Colon (tissue), 2 donors: Measurements from ENCODE around the gene QRICH1.
A peak's percentile ranks its signal among the peaks of the same experiment; 100 is the strongest.

Experiments used
- FAIRE-seq: peaks from 2 replicates; lab custom pipeline; 2012; peaks lifted over from hg19 to GRCh38; lab: Jason Lieb, UNC
- donor health status: control.
- donor health status: control.

The QRICH1 gene

DNA sequence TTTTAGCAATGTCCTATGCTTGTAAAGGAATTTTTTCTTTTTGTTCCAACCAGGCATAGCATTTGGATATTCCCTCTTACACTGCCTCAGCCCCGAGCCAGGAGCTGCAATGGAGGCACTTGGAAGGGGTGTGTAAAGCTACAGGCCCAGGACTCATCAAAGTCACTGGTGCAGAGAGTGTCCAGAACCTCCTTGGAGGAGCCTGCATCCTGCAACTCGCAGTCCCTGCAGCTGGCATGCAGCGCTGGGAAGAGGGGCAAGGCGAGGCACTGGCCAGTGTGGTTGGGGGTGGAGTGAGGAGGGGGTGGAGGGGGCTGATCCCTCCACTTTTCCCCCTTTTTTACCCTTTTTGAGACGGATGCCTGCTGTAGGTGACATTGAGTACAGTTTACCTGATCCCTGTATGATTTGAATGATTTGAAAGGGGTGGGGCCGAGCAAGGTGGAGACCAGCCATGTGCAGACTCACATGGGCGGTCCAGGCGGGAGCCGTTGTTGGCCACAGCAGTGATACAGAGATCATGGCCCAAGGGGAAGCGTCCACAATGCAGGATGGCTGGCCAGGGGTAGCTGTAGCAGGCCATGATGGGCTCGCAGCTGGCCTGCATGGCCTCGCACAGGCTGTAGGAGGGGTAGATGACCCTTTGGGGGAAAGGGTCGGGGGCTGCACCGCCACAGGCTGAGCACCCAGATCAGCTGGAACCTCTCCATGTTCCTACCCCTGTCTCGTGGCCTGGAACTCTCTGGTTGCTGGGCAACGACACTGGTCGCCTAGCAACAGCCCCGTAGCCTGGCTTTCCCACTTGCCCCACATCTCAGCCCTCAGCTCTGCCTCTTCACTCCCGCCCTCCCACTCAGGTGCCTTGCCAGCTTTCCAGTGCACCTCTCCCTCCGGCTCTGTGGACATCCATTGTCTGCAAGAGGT is 95.9 kb downstream of the QRICH1 start:
- FAIRE-seq, result no peak

DNA sequence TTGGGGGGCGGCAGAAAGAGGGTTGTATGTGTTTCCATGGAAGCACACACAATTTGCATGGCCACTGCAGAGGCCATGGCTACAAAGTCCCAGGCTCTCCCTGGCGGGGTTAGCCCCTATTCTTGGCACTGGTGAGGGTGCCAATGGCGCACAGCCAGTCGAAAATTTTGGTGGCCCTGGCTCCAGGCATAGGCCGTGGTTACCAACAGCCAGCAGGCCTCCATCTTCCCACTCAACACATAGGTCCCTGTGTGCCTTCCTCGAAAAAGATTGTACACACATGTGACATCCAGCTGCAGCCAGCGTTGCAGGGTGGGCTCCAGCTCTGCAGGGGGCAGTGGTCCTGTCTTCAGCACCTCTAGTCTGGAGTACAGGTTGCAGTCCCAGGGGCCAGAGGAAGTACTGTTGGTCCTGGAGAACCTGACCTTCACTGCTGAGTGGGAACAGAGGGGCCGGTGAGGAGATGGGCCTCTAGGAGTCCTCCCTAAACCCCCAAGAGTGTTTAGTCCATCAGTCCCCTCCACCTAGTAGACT is 96.7 kb downstream of the QRICH1 start:
- FAIRE-seq, result no peak

DNA sequence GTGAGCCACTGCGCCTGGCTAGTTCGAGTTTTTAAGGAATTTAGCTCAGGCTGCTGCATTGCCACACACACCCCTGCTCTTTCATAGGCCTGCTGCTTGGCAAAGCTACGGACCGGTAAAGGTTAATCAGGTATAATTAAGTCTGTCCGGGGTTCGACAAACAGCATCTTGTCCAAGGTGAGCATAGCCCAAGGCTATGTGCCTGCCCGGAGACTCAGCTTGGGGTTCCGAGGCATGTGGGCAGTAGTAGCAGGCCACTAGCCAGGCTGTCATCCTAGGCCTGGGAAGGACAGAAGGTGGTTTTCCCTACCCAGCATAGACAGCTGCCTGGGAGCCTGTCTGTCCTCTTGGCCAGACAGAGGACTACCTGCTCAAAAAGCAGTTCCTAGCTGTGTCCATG is 97.2 kb downstream of the QRICH1 start:
- FAIRE-seq, result no peak

- FAIRE-seq, result no peak
Observed at GRCh38 chr3:48993834-48994233, 100.0 kb downstream of the QRICH1 start.

DNA sequence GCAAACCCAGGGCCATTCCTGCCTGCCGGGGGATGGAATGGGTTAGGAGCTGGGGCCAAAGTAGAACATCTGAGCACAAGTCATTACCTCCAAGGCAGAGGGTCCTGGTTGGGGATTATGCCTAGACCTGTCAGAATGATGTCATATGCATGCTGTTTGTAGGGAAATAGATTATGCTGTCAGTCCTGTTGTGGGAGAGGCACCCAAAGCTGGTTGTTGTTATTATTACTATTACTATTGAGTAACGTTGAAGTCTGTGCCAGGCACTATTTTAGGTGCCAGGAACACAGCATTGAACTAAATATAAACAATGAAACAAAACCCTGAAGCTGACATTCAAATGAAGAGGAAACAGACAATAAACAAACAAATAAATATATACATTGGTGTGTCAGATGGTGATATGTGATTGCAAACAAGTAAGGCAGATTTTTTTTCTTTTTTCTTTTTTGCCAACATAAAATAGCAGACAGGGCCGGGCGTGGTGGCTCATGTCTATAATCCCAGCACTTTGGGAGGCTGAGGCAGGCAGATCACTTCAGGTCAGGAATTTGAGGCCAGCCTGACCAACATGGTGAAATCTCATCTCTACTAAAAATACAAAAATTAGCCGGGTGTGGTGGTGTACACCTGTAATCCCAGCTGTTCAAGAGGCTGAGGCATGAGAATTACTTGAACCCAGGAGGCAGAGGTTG is 101.9 kb downstream of the QRICH1 start:
- no peak for FAIRE-seq

DNA sequence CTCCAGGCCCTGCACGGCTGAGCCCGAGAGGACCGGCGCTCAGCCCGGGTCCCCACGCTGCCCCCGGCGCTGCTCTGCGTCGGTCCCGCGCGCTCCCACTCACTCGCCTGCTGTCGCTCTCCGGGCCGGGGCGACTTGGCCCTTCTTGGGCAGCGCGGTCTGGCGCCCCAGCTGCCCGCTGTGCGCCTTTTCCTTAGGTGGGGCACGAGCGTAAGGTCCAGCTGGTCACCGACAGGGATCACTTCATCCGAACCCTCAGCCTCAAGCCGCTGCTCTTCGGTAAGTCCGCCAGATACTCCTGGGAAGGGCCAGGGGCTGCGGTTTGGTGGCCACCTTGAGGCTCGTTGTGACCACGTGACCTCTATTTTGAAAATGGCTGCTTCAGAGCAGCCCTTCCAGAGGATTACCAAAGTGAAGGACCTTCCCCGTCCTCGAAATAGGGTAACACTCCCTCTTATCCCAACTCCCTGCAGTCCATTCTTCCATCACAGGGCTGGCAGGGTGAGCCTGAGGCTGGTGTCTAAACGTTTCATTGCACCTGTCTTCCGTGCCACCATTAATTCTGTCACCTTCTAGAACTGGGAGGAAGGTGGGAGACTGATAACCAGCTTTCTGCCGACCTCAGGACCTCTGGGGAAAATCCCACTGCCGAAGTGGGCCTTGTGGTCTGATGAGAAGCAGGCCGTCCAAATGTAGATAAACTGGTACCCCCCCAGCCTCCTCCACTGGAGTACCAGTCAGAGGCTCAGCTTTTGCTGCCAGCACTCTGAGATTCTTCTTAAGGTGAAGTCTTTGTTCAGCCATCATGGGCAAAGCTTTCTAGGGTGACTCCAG is 103.0 kb downstream of the QRICH1 start:
- no peak for FAIRE-seq

- no peak for FAIRE-seq
Observed at GRCh38 chr3:48989796-48990635, 103.9 kb downstream of the QRICH1 start, which contains the start of gene P4HTM. P4HTM (plus strand) TSS chr3:48990241; CDS start chr3:48990257, 16 bp downstream.

DNA sequence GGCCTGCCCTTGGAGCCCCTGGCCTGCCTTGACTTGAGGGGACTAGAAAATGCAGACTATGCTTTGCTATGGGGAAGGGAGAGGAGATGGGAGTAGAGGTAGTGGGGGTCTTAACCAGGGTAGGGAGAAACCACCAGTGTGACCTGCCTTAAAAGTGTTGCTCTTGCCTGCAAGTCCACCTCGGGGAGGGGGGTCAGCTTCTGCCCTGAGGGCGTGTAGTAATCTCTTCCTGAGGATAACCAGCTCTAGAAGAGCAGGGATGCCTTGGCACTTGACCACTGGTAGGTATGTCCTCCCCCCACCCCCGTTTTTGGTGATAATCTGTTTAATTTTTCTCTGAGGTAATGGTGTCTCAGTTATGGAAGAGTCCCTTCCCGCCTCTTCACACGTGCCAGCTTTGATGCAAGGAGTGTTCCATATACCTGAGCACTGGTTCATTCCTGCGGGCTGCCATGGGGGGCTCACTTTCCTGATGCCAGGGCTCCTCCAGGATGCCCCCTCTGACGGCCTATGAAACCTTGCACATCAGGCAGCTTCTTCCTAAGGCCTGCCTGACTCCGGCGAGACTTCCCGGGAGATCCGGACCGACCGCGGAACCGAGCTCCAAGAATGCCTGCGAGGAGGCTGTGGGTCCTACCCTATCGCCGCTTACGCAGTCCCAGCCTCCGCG is 104.6 kb downstream of the QRICH1 start:
- no peak for FAIRE-seq

- no peak for FAIRE-seq
Observed at GRCh38 chr3:48985831-48986376, 108.0 kb downstream of the QRICH1 start.

DNA sequence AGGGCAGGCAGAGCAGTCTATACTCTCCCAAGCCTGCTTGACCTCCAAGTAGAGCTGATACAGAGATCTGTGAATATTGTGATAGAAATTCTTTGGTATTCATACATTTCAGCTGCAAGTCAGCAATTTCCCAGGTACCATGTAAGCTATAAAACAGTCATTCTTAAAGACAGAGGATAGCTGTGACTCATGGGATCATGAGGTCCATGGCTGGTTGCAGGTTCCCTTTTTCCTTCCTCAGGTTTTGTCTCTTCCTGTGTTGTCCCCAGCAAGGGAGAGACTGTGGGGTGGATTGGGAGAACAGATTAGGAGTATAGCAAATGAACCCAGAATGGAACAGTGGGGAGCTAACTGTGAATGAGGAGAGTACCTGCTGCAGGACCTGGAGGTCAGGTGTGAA is 109.2 kb downstream of the QRICH1 start:
- no peak for FAIRE-seq

DNA sequence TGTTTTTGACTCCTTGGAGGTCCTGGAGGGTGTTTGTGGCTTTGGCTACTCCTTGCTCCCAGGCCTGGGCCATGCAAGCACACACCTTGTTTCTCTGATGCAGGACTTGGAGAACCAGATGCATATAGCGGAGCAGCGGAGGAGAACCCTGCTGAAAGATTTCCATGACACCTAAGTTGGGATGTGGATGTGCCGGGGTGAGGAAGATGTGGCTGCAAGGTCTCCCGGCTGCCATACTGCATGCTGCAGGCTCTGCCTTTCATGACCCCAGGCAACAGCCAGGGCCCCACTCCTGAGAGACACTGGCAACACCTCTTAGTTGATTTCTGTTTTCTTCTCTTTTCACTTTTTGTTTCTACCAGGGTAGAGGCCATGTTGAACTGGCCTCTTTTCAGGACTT is 110.8 kb downstream of the QRICH1 start:
- no peak for FAIRE-seq

GRCh38 chr3:48982686-48983085 is 111.2 kb downstream of the QRICH1 start:
- FAIRE-seq, result no peak

GRCh38 chr3:48982016-48982415 is 111.9 kb downstream of the QRICH1 start:
- FAIRE-seq, result peak; percentile 5

DNA sequence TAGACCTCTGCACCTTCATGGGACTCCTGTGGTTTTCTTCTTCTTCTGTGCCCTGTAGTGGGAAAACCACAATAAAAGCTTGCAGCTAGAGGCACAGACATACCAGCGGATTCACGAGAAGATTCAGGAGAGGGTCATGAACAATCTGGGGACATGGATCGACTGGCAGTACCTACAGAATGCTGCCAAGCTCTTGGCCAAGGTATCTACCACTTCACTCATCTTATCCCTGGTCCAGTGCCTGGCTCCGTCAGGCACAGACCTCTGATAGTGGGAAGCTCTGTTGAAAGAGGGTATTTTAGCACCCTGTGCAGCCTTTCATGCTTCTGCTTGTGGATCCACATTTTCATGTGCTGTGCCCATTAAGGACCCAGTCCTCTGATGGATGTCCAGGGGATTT is 113.6 kb downstream of the QRICH1 start:
- FAIRE-seq, result no peak
